B cell (primary cell): Measurements from ENCODE around the gene KIR3DL2. TPM values are rescaled to one million over a fixed set of nuclear protein-coding genes. Genes with fewer than 3 reads are reported as not detected.
A peak's percentile ranks its signal among the peaks of the same experiment; 100 is the strongest.

Experiments
- ATAC-seq: fragments of 200-7000 bp; cut with Tn5 transposase; one replicate; pipeline ENCODE4 v1.10.0; 2021; ENCODE audit warnings: low read depth, mild to moderate bottlenecking, moderate number of reproducible peaks, moderate library complexity
- CTCF ChIA-PET: fragments of 350-600 bp; sonication (Branson Sonifier 250); formaldehyde crosslinking; loops from one replicate; lab custom pipeline; 2021; ENCODE audit warnings: antibody characterized with exemption, inconsistent platforms; lab: Charles Lee
- POLR2A ChIA-PET: fragments of 350-600 bp; sonication (Branson Sonifier 250); formaldehyde crosslinking; loops from one replicate; lab custom pipeline; 2021; ENCODE audit warnings: antibody characterized with exemption; lab: Charles Lee
- DNase-seq: peaks from one replicate; pipeline ENCODE4 v3.0.0; 2013
- H2AFZ ChIP-seq: 2 replicates; pipeline ENCODE4 v1.6.1; 2012; ENCODE audit warnings: mild to moderate bottlenecking, low read depth, low read length; ENCODE audit not compliant: insufficient read depth, poor library complexity, severe bottlenecking
- H3K27ac ChIP-seq, 2 donors: 1 replicate in 1 of 2; 2 replicates in 1 of 2; pipeline ENCODE4 v1.5.1; 2012 to 2013; ENCODE audit warnings: low read length in 2 of 2, mild to moderate bottlenecking in 2 of 2, moderate library complexity in 1 of 2
- H3K27me3 ChIP-seq, 4 experiments: fragments of 200-600 bp in 1 of 4; sonication (generic) in 1 of 4; replicated peaks in 1 of 4; 1 replicate in 2 of 4; 2 replicates in 2 of 4; pipeline versions ENCODE4 v1.6.1 to v1.7.0; 2013 to 2016; ENCODE audit warnings: low read length in 3 of 4, mild to moderate bottlenecking in 2 of 4, mixed read lengths in 1 of 4, moderate library complexity in 1 of 4; ENCODE audit not compliant: insufficient read depth in 4 of 4, control insufficient read depth in 3 of 4; ENCODE audit errors: control extremely low read depth in 1 of 4
- H3K36me3 ChIP-seq, 2 experiments: replicated peaks in 1 of 2; 1 replicate in 1 of 2; 2 replicates in 1 of 2; pipeline versions ENCODE4 v1.6.1 to v1.7.1; 2013; ENCODE audit warnings: low read length in 1 of 2; ENCODE audit not compliant: insufficient read depth in 2 of 2, control insufficient read depth in 1 of 2; ENCODE audit errors: control extremely low read depth in 1 of 2, extremely low read depth in 1 of 2
- H3K4me1 ChIP-seq, 2 donors: fragments of 200-600 bp in 1 of 2; sonication (generic) in 1 of 2; 1 replicate in 1 of 2; 2 replicates in 1 of 2; pipeline versions ENCODE4 v1.5.1 to v1.6.1; 2013 to 2017; ENCODE audit warnings: low read length in 2 of 2; ENCODE audit not compliant: control insufficient read depth in 2 of 2, insufficient read depth in 2 of 2
- H3K4me2 ChIP-seq: replicated peaks from 2 replicates; pipeline ENCODE3; 2012; ENCODE audit warnings: mild to moderate bottlenecking, low read depth, low read length; ENCODE audit not compliant: poor library complexity, severe bottlenecking
- H3K4me3 ChIP-seq, 5 experiments: fragments of 200-600 bp in 1 of 5; sonication (generic) in 1 of 5; 1 replicate in 3 of 5; 2 replicates in 2 of 5; pipeline versions ENCODE4 v1.5.1 to v1.7.0; 2011 to 2016; ENCODE audit warnings: low read length in 4 of 5, mild to moderate bottlenecking in 4 of 5, low read depth in 2 of 5, control low read depth in 1 of 5, moderate library complexity in 1 of 5; ENCODE audit not compliant: insufficient read depth in 1 of 5; ENCODE audit errors: control extremely low read depth in 1 of 5, extremely low read depth in 1 of 5
- H3K79me2 ChIP-seq: fragments of 200-600 bp; sonication (generic); one replicate; pipeline ENCODE4 v1.6.0; 2016; ENCODE audit warnings: low read length; ENCODE audit not compliant: control insufficient read depth, insufficient read depth
- H3K9ac ChIP-seq: fragments of 200-600 bp; sonication (generic); 2 replicates; pipeline ENCODE4 v1.6.1; 2017; ENCODE audit warnings: mild to moderate bottlenecking, low read length, moderate library complexity
- H3K9me3 ChIP-seq, 3 donors: one replicate each; pipeline versions ENCODE4 v1.6.1 to v1.7.1; 2013; ENCODE audit warnings: low read length in 2 of 3; ENCODE audit not compliant: control insufficient read depth in 2 of 3, insufficient read depth in 1 of 3; ENCODE audit errors: control extremely low read depth in 1 of 3
- H4K20me1 ChIP-seq: 2 replicates; pipeline ENCODE4 v1.6.0; 2012; ENCODE audit warnings: mild to moderate bottlenecking, low read length; ENCODE audit not compliant: insufficient read depth, control insufficient read depth, poor library complexity, severe bottlenecking
- H3K27ac Mint-ChIP-seq: one replicate; pipeline ENCODE4 v1.8.0; 2021; ENCODE audit warnings: mixed read lengths
- H3K27me3 Mint-ChIP-seq: one replicate; pipeline ENCODE4 v1.8.0; 2021; ENCODE audit warnings: mixed read lengths
- H3K4me1 Mint-ChIP-seq: one replicate; pipeline ENCODE4 v1.8.0; 2021; ENCODE audit warnings: mixed read lengths
- H3K4me3 Mint-ChIP-seq: one replicate; pipeline ENCODE4 v1.8.0; 2021; ENCODE audit warnings: mixed read lengths
- H3K9me3 Mint-ChIP-seq: one replicate; pipeline ENCODE4 v1.8.0; 2022; ENCODE audit warnings: mixed read lengths; ENCODE audit not compliant: insufficient read depth
- CTCF ChIP-seq: fragments of 200-600 bp; IDR thresholded peaks from one replicate; pipeline ENCODE4 v1.8.0; 2022; ENCODE audit warnings: antibody characterized with exemption, mild to moderate bottlenecking
- EZH2 ChIP-seq: IDR thresholded peaks from 2 replicates; pipeline ENCODE4 v1.6.1; 2012; ENCODE audit warnings: borderline replicate concordance, low read depth, mild to moderate bottlenecking, moderate library complexity, low read length; ENCODE audit not compliant: insufficient read depth, poor library complexity, severe bottlenecking
- WGBS: methylation state at CpG from one replicate; pipeline ENCODE4 v1.1.5; 2013; ENCODE audit warnings: missing lambda C conversion rate; ENCODE audit not compliant: insufficient coverage; 5-methylcytosine and 5-hydroxymethylcytosine counted together
- intact Hi-C: fragments of 100-400 bp; cut with micrococcal nuclease; formaldehyde crosslinking; loops from one replicate; pipeline ENCODE4 v1.10.0; 2022
- polyA plus RNA-seq: library from polyadenylated mRNA; depleted of rRNA; stranded (reverse); fragments of >200 nt; gene quantifications from 2 replicates; pipeline ENCODE4 v1.2.3, GENCODE V29; 2012
- total RNA-seq, 2 donors: library from RNA; stranded (reverse); fragments of 120-200 nt in 1 of 2; gene quantifications; 1 replicate in 1 of 2; 2 replicates in 1 of 2; pipeline versions ENCODE4 v1.2.3 to v1.2.4, GENCODE V29; 2013 to 2022

Gene KIR3DL2
- total and polyA plus RNA-seq, 2 donors (not counting 1 experiment from before 2014, with no cell fraction given), result 0.17 to 0.30 TPM

GRCh38 chr19:54875506-54875905 is 25.3 kb downstream of the KIR3DL2 start:
- peaks cover 7% of the 10 kb centered on the region for H3K9me3 Mint-ChIP-seq
- H3K4me1 ChIP-seq, result peaks cover 0 to 5% of the 10 kb centered on the region in 2 donors
- H3K27me3 Mint-ChIP-seq, result peaks cover 26% of the 10 kb centered on the region
- H3K79me2 ChIP-seq, result no peaks in the 10 kb centered on the region
- H3K36me3 ChIP-seq, result no peaks in the 10 kb centered on the region
- no peak overlapping the region for H3K27ac Mint-ChIP-seq
- peaks cover 0 to 3% (median 2%) of the 10 kb centered on the region in 4 experiments for H3K27me3 ChIP-seq
- 0% methylated on average over 1 of the region's 2 CpGs for WGBS
- no peaks in the 10 kb centered on the region for H3K9me3 ChIP-seq
- CTCF ChIA-PET, result no interaction called here
- no peak overlapping the region for H3K27ac ChIP-seq
- POLR2A ChIA-PET, result no interaction called here
- intact Hi-C loops, result no loop called here
- ATAC-seq, result no peak
- peaks cover 8% of the 10 kb centered on the region for H3K4me1 Mint-ChIP-seq
- H3K4me3 ChIP-seq, result peak overlapping the region in 1 of 5 experiments; percentile 84
- TF ChIP-seq CTCF (no peak), EZH2 (no peak)
- H3K9ac ChIP-seq, result no peak overlapping the region
- H4K20me1 ChIP-seq, result no peaks in the 10 kb centered on the region
- no peak overlapping the region for H3K4me2 ChIP-seq
- no peak overlapping the region for H2AFZ ChIP-seq
- no peak for DNase-seq
- no peak overlapping the region for H3K4me3 Mint-ChIP-seq

GRCh38 chr19:54877471-54877870 is 27.2 kb downstream of the KIR3DL2 start:
- Mint-ChIP-seq H3K27me3 (peaks cover 26% of the 10 kb centered on the region), H3K4me3 (no peak overlapping the region), H3K4me1 (peaks cover 8% of the 10 kb centered on the region), H3K9me3 (no peaks in the 10 kb centered on the region), H3K27ac (no peak overlapping the region)
- Histone ChIP-seq H4K20me1 (no peaks in the 10 kb centered on the region), H3K9ac (no peak overlapping the region), H3K36me3 (no peaks in the 10 kb centered on the region), H3K4me1 (peaks cover 0 to 8% of the 10 kb centered on the region in 2 donors), H3K9me3 (peaks cover 0 to 6% (median 0%) of the 10 kb centered on the region in 3 donors), H2AFZ (no peak overlapping the region), H3K4me2 (no peak overlapping the region), H3K27me3 (peaks cover 0 to 19% (median 6%) of the 10 kb centered on the region in 4 experiments), H3K27ac (no peak overlapping the region), H3K4me3 (peak overlapping the region in 1 of 5 experiments; percentile 84), H3K79me2 (no peaks in the 10 kb centered on the region)
- TF ChIP-seq CTCF (no peak), EZH2 (no peak)
- CTCF ChIA-PET, result interaction anchor here (0.7 kb wide), 1 partner anchor 262 kb away, joined by 3 read pairs; no protein-coding TSS in a partner anchor
- POLR2A ChIA-PET, result no interaction called here
- DNase-seq, result no peak
- intact Hi-C loops, result no loop called here
- no CpG with 5 or more reads among the region's 3 CpGs for WGBS
- ATAC-seq, result no peak
